Daoy (cell line): Measurements from ENCODE around the gene GRIK4. TPM values are rescaled to one million over a fixed set of nuclear protein-coding genes. Genes with fewer than 3 reads are reported as not detected.

Source experiments
- DNase-seq: peaks from one replicate; pipeline ENCODE4 v3.0.0-alpha.2; 2015; ENCODE audit warnings: low read depth
- total RNA-seq: library from RNA; depleted of rRNA; stranded (reverse); fragments of >200 nt; shearing (Covaris generic); gene quantifications from 2 replicates; pipeline ENCODE4 v1.2.3, GENCODE V29; 2014

GRIK4 gene
- total RNA-seq, 1 experiment from 2014 or later, result 0.11 TPM

- DNase-seq, result no peak
These were observed 323.2 kb downstream of the GRIK4 start for GRCh38 chr11:120834686-120835210.

GRCh38 chr11:120835601-120836228 lies 324.2 kb downstream of the GRIK4 start:
- DNase-seq, result peak; percentile 19

- DNase-seq, result no peak
These were observed 326.1 kb downstream of the GRIK4 start for GRCh38 chr11:120837696-120838095.

- no peak for DNase-seq
These were observed 327.7 kb downstream of the GRIK4 start for GRCh38 chr11:120839201-120839600.

- no peak for DNase-seq
These were observed 328.4 kb downstream of the GRIK4 start for GRCh38 chr11:120839846-120840402.

- DNase-seq, result no peak
These were observed 329.1 kb downstream of the GRIK4 start for GRCh38 chr11:120840661-120841060.

GRCh38 chr11:120841074-120841473 lies 329.5 kb downstream of the GRIK4 start:
- DNase-seq, result no peak

- DNase-seq, result peak; percentile 11
These were observed 330.6 kb downstream of the GRIK4 start for GRCh38 chr11:120842195-120842594.

- DNase-seq, result no peak
These were observed 341.9 kb downstream of the GRIK4 start for GRCh38 chr11:120853435-120853834.

GRCh38 chr11:120854988-120855387 lies 343.4 kb downstream of the GRIK4 start:
- DNase-seq, result no peak

GRCh38 chr11:120857508-120857907 lies 346.0 kb downstream of the GRIK4 start:
- no peak for DNase-seq

GRCh38 chr11:120858740-120859139 lies 347.2 kb downstream of the GRIK4 start:
- DNase-seq, result peak; percentile 14

- no peak for DNase-seq
These were observed 348.2 kb downstream of the GRIK4 start for GRCh38 chr11:120859552-120860295.

- DNase-seq, result peak; percentile 20
These were observed 351.8 kb downstream of the GRIK4 start for GRCh38 chr11:120863359-120863758.

- DNase-seq, result no peak
These were observed 355.5 kb downstream of the GRIK4 start for GRCh38 chr11:120867024-120867423.

GRCh38 chr11:120867531-120867930 lies 356.0 kb downstream of the GRIK4 start:
- DNase-seq, result no peak

GRCh38 chr11:120867988-120868387 lies 356.4 kb downstream of the GRIK4 start:
- no peak for DNase-seq

- DNase-seq, result no peak
These were observed 357.5 kb downstream of the GRIK4 start for GRCh38 chr11:120869097-120869496.

GRCh38 chr11:120869516-120870011 lies 358.0 kb downstream of the GRIK4 start:
- DNase-seq, result no peak

GRCh38 chr11:120871194-120871593 lies 359.6 kb downstream of the GRIK4 start:
- DNase-seq, result no peak

- DNase-seq, result no peak
These were observed 360.4 kb downstream of the GRIK4 start for GRCh38 chr11:120871924-120872323.

- no peak for DNase-seq
These were observed 362.6 kb downstream of the GRIK4 start for GRCh38 chr11:120873966-120874735.
